GM12892 (cell line): Measurements from ENCODE around the gene ACSL5.

Experiments
- POLR2A ChIP-seq: IDR thresholded peaks from 2 replicates; pipeline ENCODE4 v1.6.1; 2011; ENCODE audit warnings: low read depth, low read length, control low read depth
- POLR2AphosphoS5 ChIP-seq: IDR thresholded peaks from 2 replicates; pipeline ENCODE4 v1.6.1; 2011; ENCODE audit warnings: low read depth, low read length, control low read depth

DNA sequence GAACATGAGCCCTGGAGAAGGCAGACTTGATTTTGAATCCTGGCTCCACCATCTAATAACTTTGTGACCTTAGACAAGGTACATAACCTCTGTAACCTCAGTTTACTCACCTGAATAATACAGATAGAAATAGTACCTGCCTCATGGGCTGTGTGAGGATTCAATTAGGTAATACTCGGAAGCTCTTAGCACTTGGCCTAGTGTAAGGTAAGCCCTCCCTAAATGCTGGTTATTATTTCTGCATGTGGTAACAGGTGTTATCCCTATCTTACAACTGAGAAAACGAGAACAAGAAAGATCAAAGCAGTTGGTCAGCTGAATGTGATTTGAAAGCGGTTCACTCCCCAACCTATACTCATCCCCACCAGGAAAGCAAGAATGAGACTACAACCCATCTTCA, 28.7 kb upstream of the ACSL5 start:
- TF ChIP-seq POLR2AphosphoS5, result no peak
- TF ChIP-seq POLR2A, result no peak
